ENCODE data around the gene MRPS34.
A peak's percentile ranks its signal among the peaks of the same experiment; 100 is the strongest.

The MRPS34 gene

GRCh38 chr16:1794221-1794871 lies 21.4 kb upstream of the MRPS34 start:
- FAIRE-seq = no peak

DNA sequence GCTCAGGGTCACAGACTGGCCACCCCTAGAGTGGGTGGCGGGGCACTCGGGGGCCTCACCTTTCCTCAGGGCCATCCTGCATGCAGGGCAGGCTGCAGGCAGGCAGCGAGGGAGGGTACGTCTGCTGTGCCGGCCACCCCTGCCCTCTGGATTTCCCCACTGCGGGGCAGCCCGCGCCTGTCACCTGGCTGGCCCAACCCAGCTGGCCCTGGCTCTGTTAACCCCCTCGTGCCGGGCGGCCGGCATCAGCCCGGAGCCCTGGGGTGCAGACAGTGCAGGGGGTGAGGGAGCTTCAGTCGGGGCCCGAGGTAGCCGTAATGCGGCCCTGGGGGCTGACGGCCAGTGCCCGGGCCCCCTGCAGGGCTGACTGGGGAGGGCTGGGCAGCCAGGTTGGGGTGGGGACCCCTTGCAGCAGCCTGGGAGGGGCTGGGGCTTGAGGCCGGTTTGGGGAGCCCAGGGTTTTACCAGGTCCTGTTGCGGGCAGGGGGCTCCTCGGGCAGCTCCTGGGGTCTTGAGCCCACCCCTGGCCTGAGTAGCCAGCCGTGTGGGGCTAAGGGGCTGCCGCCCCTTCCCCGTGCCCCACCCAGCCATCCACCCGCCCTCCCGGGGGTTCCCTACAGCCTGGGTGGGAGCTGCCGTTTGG lies 20.8 kb upstream of the MRPS34 start, which contains the start of gene IGFALS:
IGFALS (minus strand) TSS at position 128 of the 643 bp plus-strand sequence; CDS start at position 75, 53 bp downstream.
- FAIRE-seq = no peak

DNA sequence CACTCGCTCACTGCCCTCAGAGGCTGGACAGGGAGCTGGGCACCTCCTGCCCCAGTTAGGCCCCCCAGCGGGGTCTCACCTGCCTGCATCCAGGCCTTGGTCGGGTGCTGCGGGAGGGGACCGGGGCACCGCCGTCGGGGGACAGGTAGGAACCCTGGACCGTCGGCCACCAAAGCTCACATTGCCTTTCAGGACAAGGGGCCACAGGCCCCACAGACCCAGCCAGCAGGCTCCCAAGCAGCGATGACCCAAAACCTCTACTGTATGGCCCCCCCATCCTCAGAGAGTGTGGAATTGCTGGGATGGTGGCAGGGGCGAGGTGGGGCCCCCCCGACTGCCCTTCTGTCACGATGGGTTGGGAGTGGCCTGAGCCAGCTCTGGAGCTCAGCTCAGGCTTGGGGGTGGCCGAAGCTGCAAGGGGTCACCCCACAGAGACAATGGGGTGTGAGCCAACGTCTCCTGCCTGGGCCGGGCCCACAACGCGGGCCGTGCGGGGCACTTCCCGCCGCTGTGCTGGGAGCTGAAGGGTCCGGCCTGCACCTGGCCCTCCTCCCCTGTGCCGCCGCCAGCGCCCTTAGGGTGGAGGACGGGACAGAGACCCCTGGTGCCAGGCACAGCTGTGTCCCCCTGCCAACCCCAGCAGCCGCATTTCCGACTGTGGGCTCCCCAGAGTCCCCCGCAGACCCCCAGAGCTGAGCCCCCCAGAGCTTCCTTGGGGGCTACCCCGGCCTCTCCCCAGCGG lies 20.1 kb upstream of the MRPS34 start:
- no peak for FAIRE-seq

- FAIRE-seq = no peak
Measured at GRCh38 chr16:1791943-1792812, 19.2 kb upstream of the MRPS34 start.

DNA sequence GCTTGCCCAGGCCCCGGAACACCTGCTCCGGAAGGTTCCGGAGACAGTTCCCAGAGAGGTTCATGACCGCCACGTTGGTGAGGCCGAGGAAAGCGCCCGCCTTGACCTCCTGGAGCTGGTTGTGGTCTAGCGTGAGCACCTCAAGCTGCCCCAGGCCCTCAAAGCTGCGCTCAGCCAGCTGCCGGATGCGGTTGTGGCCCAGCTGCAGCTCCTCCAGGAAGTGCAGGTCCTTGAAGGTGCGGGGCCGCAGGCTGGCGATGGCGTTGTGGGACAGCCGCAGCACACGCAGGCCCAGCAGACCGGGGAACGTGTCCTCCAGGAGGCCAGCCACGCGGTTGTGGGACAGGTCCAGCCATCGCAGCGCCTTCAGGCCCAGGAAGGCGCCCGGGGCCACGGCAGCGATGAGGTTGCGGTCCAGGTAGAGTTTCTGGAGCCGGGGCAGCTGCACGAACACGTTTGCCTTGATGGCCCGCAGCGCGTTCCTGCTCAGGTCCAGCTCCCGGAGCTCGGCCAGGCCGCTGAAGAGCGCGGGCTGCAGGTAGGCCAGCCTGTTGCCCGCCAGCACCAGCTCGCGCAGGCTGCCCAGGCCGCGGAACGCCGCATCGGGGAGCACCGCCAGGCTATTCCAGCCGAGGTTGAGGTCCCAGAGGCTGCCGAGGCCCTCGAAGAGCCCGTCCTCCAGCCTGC lies 18.5 kb upstream of the MRPS34 start:
- no peak for FAIRE-seq

DNA sequence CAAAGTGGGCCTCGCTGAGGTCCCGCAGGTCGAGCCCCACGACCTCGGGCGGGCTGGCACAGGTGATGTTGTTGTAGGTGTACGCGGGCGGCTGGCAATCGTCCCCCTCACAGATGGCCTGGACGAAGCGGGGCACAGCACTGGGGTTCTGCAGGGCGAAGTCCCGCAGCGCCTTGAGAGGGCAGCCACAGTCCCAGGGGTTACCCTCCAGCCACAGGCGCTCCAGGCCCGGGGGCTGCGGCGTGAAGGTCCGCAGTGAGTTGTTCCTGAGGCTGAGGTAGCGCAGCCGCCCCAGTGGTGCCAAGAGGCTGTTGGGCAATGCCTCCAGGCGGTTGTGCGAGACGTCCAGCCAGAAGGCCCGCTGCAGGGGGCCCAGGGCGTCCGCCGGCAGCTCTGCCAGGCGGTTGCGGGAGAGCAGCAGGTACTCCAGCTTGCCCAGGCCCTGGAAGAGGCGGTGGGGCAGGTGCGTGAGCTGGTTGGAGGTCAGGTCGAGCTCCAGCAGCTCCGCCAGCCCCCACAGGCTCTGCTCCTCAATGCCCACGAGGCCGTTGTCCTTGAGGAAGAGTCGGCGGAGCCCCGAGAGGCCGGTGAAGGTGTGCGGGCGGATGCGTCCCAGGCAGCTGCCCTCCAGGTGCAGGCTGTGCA lies 17.8 kb upstream of the MRPS34 start:
- no peak for FAIRE-seq

DNA sequence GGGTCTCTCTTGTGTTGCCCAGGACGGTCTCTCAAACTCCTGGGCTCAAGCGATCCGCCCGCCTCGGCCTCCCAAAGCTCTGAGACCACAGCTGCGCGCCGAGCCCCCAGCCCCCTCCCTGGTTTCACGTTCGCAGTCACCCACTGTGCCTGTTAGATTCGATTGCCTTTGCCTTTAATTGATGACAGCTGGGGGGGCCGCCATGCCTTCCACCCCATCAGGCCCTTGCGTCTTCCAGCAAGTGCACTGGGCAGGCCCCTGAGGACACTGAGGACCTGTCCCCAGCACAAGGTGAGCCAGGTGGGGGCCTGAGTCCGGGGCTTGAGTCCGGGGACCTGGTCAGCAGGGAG lies 17.3 kb upstream of the MRPS34 start:
- no peak for FAIRE-seq

DNA sequence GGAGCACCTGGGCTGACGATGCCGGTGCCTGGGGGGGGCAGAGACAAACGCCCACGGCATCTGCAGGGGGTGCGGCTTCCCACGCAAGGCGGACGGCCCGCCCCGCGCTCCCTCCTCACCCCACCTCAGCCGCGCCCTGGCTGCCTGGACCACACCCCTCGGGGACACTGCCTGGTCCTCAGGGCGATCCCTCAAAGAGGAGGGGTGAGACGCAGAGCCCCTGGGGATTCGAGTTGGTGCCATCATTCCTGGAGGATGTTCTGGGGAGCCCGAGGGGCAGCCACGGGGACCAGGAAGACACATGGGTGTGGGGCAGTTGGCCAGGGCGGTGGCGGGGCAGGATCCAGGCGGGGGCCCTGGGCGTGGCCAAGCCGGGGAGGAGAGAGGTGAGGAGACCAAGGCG lies 16.7 kb upstream of the MRPS34 start:
- FAIRE-seq = no peak

DNA sequence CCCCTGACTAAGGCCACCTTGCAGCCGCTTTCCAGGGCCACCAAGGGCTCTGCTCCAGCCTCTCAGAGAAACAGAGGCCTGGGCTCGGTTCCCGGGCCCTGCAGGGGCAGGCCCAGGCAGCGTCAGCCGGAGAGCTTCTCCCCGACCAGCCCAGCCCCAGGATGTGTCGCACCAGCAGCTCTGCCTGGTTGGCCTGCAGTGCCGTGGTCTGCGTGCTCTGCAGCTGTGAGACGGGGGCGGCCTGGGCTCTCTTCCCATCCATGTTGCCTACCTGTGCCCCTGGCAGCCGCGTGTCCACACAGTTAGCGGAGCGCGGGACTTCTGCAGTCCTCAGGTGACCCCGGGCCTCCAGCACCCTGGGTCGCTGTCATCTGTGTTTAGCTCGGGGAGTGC lies 15.8 kb upstream of the MRPS34 start:
- FAIRE-seq = no peak

GRCh38 chr16:1788095-1788707 lies 15.3 kb upstream of the MRPS34 start:
- FAIRE-seq = no peak

DNA sequence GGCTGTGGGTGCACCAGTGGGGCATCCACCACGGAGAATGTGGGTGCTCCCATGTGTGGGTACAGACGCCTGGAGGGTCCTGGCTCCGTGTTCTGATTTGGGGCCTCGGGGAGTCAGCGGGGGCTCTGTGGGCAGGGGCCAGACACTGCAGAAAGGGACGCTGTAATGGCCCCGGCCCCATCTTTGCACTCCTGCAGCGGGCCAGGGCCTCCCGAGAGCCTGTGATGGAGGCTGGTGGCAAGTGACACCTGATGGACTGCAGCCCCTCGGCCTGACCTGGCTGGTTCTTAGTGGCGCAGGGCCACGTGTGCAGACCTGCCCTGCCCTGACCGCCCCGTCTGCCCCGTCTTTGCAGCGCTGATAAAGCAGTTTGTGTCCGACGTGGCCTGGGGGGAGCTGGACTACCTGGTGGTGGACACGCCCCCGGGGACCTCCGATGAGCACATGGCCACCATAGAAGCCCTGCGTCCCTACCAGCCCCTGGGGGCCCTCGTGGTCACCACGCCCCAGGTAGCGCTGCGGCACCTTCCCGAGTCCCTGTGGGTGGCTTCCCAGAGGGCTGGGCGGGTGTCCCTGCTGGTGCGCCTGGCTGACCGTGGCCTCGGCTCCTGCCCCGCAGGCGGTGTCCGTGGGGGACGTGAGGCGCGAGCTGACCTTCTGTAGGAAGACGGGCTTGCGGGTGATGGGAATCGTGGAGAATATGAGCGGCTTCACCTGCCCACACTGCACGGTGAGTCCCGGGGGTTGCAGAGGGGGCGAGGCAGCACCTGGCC lies 14.6 kb upstream of the MRPS34 start:
- no peak for FAIRE-seq

GRCh38 chr16:1787056-1787321 lies 14.1 kb upstream of the MRPS34 start:
- no peak for FAIRE-seq

DNA sequence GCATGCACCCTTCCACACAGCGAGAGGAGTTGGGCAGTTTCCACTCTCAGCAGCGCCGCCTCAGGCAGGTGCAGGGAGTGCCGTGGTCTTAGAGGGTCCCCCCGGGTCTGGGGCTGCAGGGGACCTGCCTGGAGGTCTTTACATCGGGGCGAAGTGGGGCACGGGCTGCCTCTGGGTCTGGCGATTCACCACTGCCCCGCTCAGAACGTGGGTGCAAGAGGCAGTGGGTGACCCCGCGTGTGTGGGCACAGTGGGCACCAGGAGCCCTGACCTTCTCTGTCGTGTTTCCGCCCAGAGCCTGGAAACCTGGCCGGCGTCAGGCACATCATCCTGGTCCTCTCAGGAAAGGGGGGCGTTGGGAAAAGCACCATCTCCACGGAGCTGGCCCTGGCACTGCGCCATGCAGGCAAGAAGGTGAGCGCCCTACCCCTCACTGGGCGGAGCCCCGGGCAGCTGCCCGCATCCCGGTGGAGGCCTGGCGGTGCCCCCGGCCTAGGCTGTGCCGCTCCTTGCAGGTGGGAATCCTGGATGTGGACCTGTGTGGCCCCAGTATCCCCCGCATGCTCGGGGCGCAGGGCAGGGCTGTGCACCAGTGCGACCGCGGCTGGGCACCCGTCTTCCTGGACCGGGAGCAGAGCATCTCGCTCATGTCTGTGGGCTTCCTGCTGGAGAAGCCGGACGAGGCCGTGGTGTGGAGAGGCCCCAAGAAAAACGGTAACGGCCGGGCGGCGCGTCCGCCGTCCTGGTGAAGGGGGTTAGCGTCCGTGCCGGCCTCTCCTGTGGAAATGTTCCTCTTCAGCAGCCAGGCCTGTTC lies 13.5 kb upstream of the MRPS34 start:
- no peak for FAIRE-seq

DNA sequence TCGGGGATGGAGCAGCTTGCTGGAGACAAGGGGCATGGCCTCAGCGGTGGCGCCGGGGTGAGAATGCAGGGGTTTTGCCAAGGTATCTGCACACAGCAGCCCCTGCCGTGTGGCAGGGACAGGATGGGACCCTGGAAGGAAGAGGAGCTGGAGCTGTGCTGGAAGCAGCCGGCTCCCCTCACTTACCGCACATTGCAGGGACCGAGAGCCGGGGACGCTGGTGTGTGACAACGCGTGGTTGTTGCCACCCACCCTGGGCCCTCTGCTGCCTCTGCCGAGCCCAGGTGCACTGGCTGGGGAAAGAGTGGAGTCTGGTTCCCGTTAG lies 12.9 kb upstream of the MRPS34 start:
- FAIRE-seq = no peak

GRCh38 chr16:1784977-1785845 lies 12.3 kb upstream of the MRPS34 start:
- no peak for FAIRE-seq

- FAIRE-seq = peak; percentile 100
Measured at GRCh38 chr16:1782408-1783264, 9.7 kb upstream of the MRPS34 start, which contains the start of the genes NUBP2 and SPSB3. NUBP2 (plus strand) TSS chr16:1782960; CDS start chr16:1783021, 61 bp downstream. SPSB3 (minus strand) TSS chr16:1782571; CDS start chr16:1781483, 1,088 bp downstream.

- FAIRE-seq = no peak
Measured at GRCh38 chr16:1781758-1782407, 8.9 kb upstream of the MRPS34 start.
